ENCODE data around the gene PSEN1.

Gene PSEN1

GRCh38 chr14:73251516-73252215 lies 115.4 kb downstream of the PSEN1 start:
- TF ChIP-seq CTCF (IDR thresholded peaks at IDR 0.05; ENCODE audit: low read depth, low read length) = no peak
- no peaks in the 10 kb centered on the region for H3K4me1 ChIP-seq
- no peaks in the 10 kb centered on the region for H3K9me3 ChIP-seq
- H3K36me3 ChIP-seq = no peaks in the 10 kb centered on the region
- H3K4me3 ChIP-seq (ENCODE audit: low read depth, low read length) = no peak overlapping the region
- DNase-seq = no peak
- no peaks in the 10 kb centered on the region for H3K27me3 ChIP-seq

GRCh38 chr14:73252491-73253322 lies 116.4 kb downstream of the PSEN1 start:
- DNase-seq = no peak
- no peaks in the 10 kb centered on the region for H3K4me1 ChIP-seq
- no peaks in the 10 kb centered on the region for H3K27me3 ChIP-seq
- no peak for TF ChIP-seq CTCF (IDR thresholded peaks at IDR 0.05; ENCODE audit: low read depth, low read length)
- H3K36me3 ChIP-seq = no peaks in the 10 kb centered on the region
- no peak overlapping the region for H3K4me3 ChIP-seq (ENCODE audit: low read depth, low read length)
- H3K9me3 ChIP-seq = no peaks in the 10 kb centered on the region

- Histone ChIP-seq H3K4me1 (no peaks in the 10 kb centered on the region), H3K27me3 (no peaks in the 10 kb centered on the region), H3K4me3 (ENCODE audit: low read depth, low read length) (no peak overlapping the region), H3K9me3 (no peaks in the 10 kb centered on the region), H3K36me3 (no peaks in the 10 kb centered on the region)
- no peak for DNase-seq
- no peak for TF ChIP-seq CTCF (IDR thresholded peaks at IDR 0.05; ENCODE audit: low read depth, low read length)
Observed at GRCh38 chr14:73253323-73253610, 117.0 kb downstream of the PSEN1 start.

GRCh38 chr14:73253721-73254120 lies 117.4 kb downstream of the PSEN1 start:
- no peak for DNase-seq
- no peak for TF ChIP-seq CTCF (IDR thresholded peaks at IDR 0.05; ENCODE audit: low read depth, low read length)
- no peaks in the 10 kb centered on the region for H3K27me3 ChIP-seq

GRCh38 chr14:73254247-73255004 lies 118.1 kb downstream of the PSEN1 start:
- H3K27me3 ChIP-seq = no peaks in the 10 kb centered on the region
- no peaks in the 10 kb centered on the region for H3K4me1 ChIP-seq
- no peaks in the 10 kb centered on the region for H3K36me3 ChIP-seq
- H3K4me3 ChIP-seq (ENCODE audit: low read depth, low read length) = no peak overlapping the region
- DNase-seq = no peak
- no peaks in the 10 kb centered on the region for H3K9me3 ChIP-seq
- no peak for TF ChIP-seq CTCF (IDR thresholded peaks at IDR 0.05; ENCODE audit: low read depth, low read length)

More at GRCh38 chr14:73253721-73254120, 117.4 kb downstream of the PSEN1 start:
- no peaks in the 10 kb centered on the region for H3K4me1 ChIP-seq
- H3K4me3 ChIP-seq (ENCODE audit: low read depth, low read length) = no peak overlapping the region
- H3K9me3 ChIP-seq = no peaks in the 10 kb centered on the region
- H3K36me3 ChIP-seq = no peaks in the 10 kb centered on the region

Measured in BE2C (cell line).